DOHH2 (cell line): ENCODE results near the gene CFAP58.

ENCODE experiments used
- CTCF ChIP-seq: fragments of 200-600 bp; sonication (generic); IDR thresholded peaks from one replicate; pipeline ENCODE4 v1.5.1; 2014; ENCODE audit warnings: antibody characterized with exemption, mild to moderate bottlenecking, low read depth, low read length; ENCODE audit not compliant: poor library complexity, severe bottlenecking
- EZH2phosphoT487 ChIP-seq: fragments of 200-600 bp; sonication (generic); IDR thresholded peaks from 2 replicates; pipeline ENCODE4 v1.6.1; 2017; ENCODE audit warnings: borderline replicate concordance, mild to moderate bottlenecking, antibody characterized with exemption, low read length, moderate library complexity, mixed read lengths

GRCh38 chr10:104403636-104404035 lies 50.0 kb downstream of the CFAP58 start:
- TF ChIP-seq CTCF (no peak), EZH2phosphoT487 (no peak)
